ENCODE data around the gene NPL. TPM values are rescaled to one million over a fixed set of nuclear protein-coding genes. Genes with fewer than 3 reads are reported as not detected.

NPL gene
- total RNA-seq, 3 donors from 2014 or later = 5.2 to 11.0 (median 10.4) TPM

GRCh38 chr1:182848736-182849135, 59.2 kb downstream of the NPL start:
- ATAC-seq (no peak), DNase-seq (no peak)
- Mint-ChIP-seq H3K4me1 (ENCODE audit: low read depth) (peaks cover 59% of the 10 kb centered on the region), H3K36me3 (ENCODE audit: insufficient read depth) (peaks cover 60% of the 10 kb centered on the region), H3K9me3 (no peaks in the 10 kb centered on the region), H3K27me3 (ENCODE audit: low read depth) (no peaks in the 10 kb centered on the region), H3K4me3 (no peak overlapping the region)

GRCh38 chr1:182850319-182850718, 60.7 kb downstream of the NPL start:
- ATAC-seq (no peak), DNase-seq (no peak)
- Mint-ChIP-seq H3K27me3 (ENCODE audit: low read depth) (no peaks in the 10 kb centered on the region), H3K4me3 (no peak overlapping the region), H3K36me3 (ENCODE audit: insufficient read depth) (peaks cover 60% of the 10 kb centered on the region), H3K9me3 (no peaks in the 10 kb centered on the region), H3K4me1 (ENCODE audit: low read depth) (peaks cover 44% of the 10 kb centered on the region)

GRCh38 chr1:182851825-182852224, 62.3 kb downstream of the NPL start:
- Mint-ChIP-seq H3K4me1 (ENCODE audit: low read depth) (peaks cover 31% of the 10 kb centered on the region), H3K27me3 (ENCODE audit: low read depth) (no peaks in the 10 kb centered on the region), H3K4me3 (no peak overlapping the region), H3K36me3 (ENCODE audit: insufficient read depth) (peaks cover 54% of the 10 kb centered on the region), H3K9me3 (no peaks in the 10 kb centered on the region)
- DNase-seq = no peak
- peak; percentile 62 to 65 for ATAC-seq

GRCh38 chr1:182855911-182856310, 66.3 kb downstream of the NPL start:
- no peaks in the 10 kb centered on the region for H3K9me3 Mint-ChIP-seq
- H3K36me3 Mint-ChIP-seq (ENCODE audit: insufficient read depth) = peaks cover 56% of the 10 kb centered on the region
- no peak overlapping the region for H3K4me3 Mint-ChIP-seq
- ATAC-seq (no peak), DNase-seq (no peak)
- no peaks in the 10 kb centered on the region for H3K27me3 Mint-ChIP-seq (ENCODE audit: low read depth)
- H3K4me1 Mint-ChIP-seq (ENCODE audit: low read depth) = peaks cover 5% of the 10 kb centered on the region

- peaks cover 60% of the 10 kb centered on the region for H3K36me3 Mint-ChIP-seq (ENCODE audit: insufficient read depth)
- peaks cover 14% of the 10 kb centered on the region for H3K4me1 Mint-ChIP-seq (ENCODE audit: low read depth)
- no peaks in the 10 kb centered on the region for H3K9me3 Mint-ChIP-seq
- no peaks in the 10 kb centered on the region for H3K27me3 Mint-ChIP-seq (ENCODE audit: low read depth)
- no peak overlapping the region for H3K4me3 Mint-ChIP-seq
- DNase-seq (no peak), ATAC-seq (no peak)
These were observed 67.6 kb downstream of the NPL start for GRCh38 chr1:182857212-182857611.

GRCh38 chr1:182860658-182861057, 71.1 kb downstream of the NPL start:
- no peak for ATAC-seq
- no peaks in the 10 kb centered on the region for H3K27me3 Mint-ChIP-seq (ENCODE audit: low read depth)
- H3K9me3 Mint-ChIP-seq = no peaks in the 10 kb centered on the region
- DNase-seq = no peak
- H3K36me3 Mint-ChIP-seq (ENCODE audit: insufficient read depth) = peaks cover 57% of the 10 kb centered on the region
- H3K4me3 Mint-ChIP-seq = no peak overlapping the region
- H3K4me1 Mint-ChIP-seq (ENCODE audit: low read depth) = peaks cover 23% of the 10 kb centered on the region

DNA sequence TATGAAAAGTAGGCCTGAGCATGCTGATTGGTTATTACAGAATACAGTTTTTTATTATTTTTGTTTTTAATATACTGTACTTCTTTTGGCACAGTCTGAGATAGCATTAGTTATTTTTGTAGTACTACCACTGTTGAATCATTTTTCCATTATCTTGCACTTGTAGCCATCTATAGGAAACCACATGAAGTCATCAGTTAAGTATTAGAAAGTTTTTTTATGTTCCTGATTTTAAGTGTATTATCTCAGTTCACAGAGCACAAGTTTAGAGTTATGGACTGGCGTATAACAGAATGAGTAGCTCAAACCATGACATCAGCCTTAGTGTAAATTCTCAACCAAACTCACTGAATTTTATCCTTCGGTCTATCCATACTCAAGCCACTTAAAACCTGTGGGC, 72.4 kb downstream of the NPL start:
- Mint-ChIP-seq H3K27me3 (ENCODE audit: low read depth) (no peaks in the 10 kb centered on the region), H3K4me3 (no peak overlapping the region), H3K4me1 (ENCODE audit: low read depth) (peaks cover 32% of the 10 kb centered on the region), H3K36me3 (ENCODE audit: insufficient read depth) (peaks cover 70% of the 10 kb centered on the region), H3K9me3 (no peaks in the 10 kb centered on the region)
- peak; percentile 62 to 75 for ATAC-seq
- DNase-seq = no peak

- DNase-seq (no peak), ATAC-seq (no peak)
- Mint-ChIP-seq H3K4me3 (no peak overlapping the region), H3K4me1 (ENCODE audit: low read depth) (peaks cover 32% of the 10 kb centered on the region), H3K27me3 (ENCODE audit: low read depth) (no peaks in the 10 kb centered on the region), H3K9me3 (no peaks in the 10 kb centered on the region), H3K36me3 (ENCODE audit: insufficient read depth) (peaks cover 69% of the 10 kb centered on the region)
These were observed 73.3 kb downstream of the NPL start for GRCh38 chr1:182862827-182863226.

GRCh38 chr1:182863940-182864339, 74.4 kb downstream of the NPL start:
- peaks cover 61% of the 10 kb centered on the region for H3K36me3 Mint-ChIP-seq (ENCODE audit: insufficient read depth)
- ATAC-seq = no peak
- H3K27me3 Mint-ChIP-seq (ENCODE audit: low read depth) = no peaks in the 10 kb centered on the region
- H3K4me1 Mint-ChIP-seq (ENCODE audit: low read depth) = peaks cover 29% of the 10 kb centered on the region
- H3K9me3 Mint-ChIP-seq = no peaks in the 10 kb centered on the region
- DNase-seq = no peak
- H3K4me3 Mint-ChIP-seq = no peak overlapping the region

DNA sequence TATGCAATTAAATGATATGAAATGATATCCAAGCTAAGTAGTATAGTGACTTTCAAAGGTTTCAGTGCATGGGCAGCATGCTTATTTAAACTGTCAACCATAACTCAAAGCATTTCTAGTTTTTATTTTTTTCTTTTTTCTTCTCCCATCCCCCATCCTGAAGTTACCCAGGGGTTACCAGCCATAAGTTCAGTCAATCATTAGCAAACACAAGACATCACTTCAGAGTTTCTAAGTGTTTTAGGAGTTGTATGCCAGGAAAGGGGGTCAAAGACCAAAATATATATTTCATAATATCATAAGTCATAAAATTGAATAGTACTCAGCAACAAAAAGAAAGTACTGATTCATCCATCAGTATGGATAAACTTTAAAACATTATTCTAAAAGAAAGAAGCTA, 78.3 kb downstream of the NPL start:
- DNase-seq (no peak), ATAC-seq (no peak)
- no peaks in the 10 kb centered on the region for H3K27me3 Mint-ChIP-seq (ENCODE audit: low read depth)
- H3K4me3 Mint-ChIP-seq = no peak overlapping the region
- no peaks in the 10 kb centered on the region for H3K9me3 Mint-ChIP-seq
- H3K36me3 Mint-ChIP-seq (ENCODE audit: insufficient read depth) = peaks cover 56% of the 10 kb centered on the region
- H3K4me1 Mint-ChIP-seq (ENCODE audit: low read depth) = peaks cover 16% of the 10 kb centered on the region

- no peak for DNase-seq
- ATAC-seq = no peak
- Mint-ChIP-seq H3K4me3 (no peak overlapping the region), H3K36me3 (ENCODE audit: insufficient read depth) (peaks cover 67% of the 10 kb centered on the region), H3K27me3 (ENCODE audit: low read depth) (no peaks in the 10 kb centered on the region), H3K9me3 (no peaks in the 10 kb centered on the region), H3K4me1 (ENCODE audit: low read depth) (peaks cover 16% of the 10 kb centered on the region)
These were observed 79.7 kb downstream of the NPL start for GRCh38 chr1:182869241-182869666.

DNA sequence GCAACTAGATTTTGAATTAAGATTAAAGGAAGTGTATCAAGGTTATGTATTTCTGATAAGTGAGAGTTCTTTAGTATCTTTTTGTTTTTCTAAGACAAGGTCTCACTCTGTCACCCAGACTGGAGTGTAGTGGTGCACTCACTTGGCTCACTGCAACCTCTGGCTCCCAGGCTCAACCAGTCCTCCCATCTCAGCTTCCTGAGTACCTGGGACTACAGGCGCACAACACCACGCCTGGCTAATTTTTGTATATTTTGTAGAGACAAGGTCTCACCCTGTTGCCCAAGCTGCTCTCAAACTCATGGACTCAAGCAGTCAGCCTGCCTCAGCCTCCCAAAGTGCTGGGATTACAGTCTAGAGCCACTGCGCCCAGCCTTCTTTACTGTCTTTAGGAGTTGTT, 83.3 kb downstream of the NPL start:
- Mint-ChIP-seq H3K36me3 (ENCODE audit: insufficient read depth) (peaks cover 62% of the 10 kb centered on the region), H3K4me1 (ENCODE audit: low read depth) (peaks cover 7% of the 10 kb centered on the region), H3K9me3 (no peaks in the 10 kb centered on the region), H3K27me3 (ENCODE audit: low read depth) (no peaks in the 10 kb centered on the region), H3K4me3 (no peak overlapping the region)
- DNase-seq (no peak), ATAC-seq (no peak)

GRCh38 chr1:182875889-182876288, 86.3 kb downstream of the NPL start:
- Mint-ChIP-seq H3K36me3 (ENCODE audit: insufficient read depth) (peaks cover 72% of the 10 kb centered on the region), H3K4me1 (ENCODE audit: low read depth) (peaks cover 8% of the 10 kb centered on the region), H3K27me3 (ENCODE audit: low read depth) (no peaks in the 10 kb centered on the region), H3K4me3 (no peak overlapping the region), H3K9me3 (no peaks in the 10 kb centered on the region)
- ATAC-seq (no peak), DNase-seq (no peak)

GRCh38 chr1:182877331-182877730, 87.8 kb downstream of the NPL start:
- H3K4me1 Mint-ChIP-seq (ENCODE audit: low read depth) = peaks cover 7% of the 10 kb centered on the region
- H3K36me3 Mint-ChIP-seq (ENCODE audit: insufficient read depth) = peaks cover 75% of the 10 kb centered on the region
- no peaks in the 10 kb centered on the region for H3K9me3 Mint-ChIP-seq
- no peak for DNase-seq
- ATAC-seq = no peak
- no peaks in the 10 kb centered on the region for H3K27me3 Mint-ChIP-seq (ENCODE audit: low read depth)
- no peak overlapping the region for H3K4me3 Mint-ChIP-seq

DNA sequence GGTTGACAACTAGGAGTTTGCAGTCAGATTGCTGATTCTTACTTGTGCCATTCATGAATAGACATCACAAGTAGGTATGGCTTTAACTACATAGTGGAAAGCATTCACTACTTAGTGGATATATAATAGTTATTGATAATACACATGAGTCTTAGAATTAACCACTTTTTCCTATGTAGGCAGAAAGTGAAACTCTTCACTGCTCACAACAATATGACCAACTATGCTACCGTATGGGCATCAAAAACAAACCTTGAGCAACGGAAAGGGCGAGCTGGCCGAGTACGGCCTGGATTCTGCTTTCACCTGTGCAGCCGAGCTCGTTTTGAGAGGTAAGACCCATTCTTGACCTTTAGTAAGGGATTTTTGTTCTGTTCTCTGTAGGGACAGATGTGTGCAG, 88.3 kb downstream of the NPL start:
- no peak overlapping the region for H3K4me3 Mint-ChIP-seq
- H3K9me3 Mint-ChIP-seq = no peaks in the 10 kb centered on the region
- ATAC-seq = peak; percentile 46 to 62
- H3K4me1 Mint-ChIP-seq (ENCODE audit: low read depth) = peaks cover 6% of the 10 kb centered on the region
- peaks cover 76% of the 10 kb centered on the region for H3K36me3 Mint-ChIP-seq (ENCODE audit: insufficient read depth)
- DNase-seq = no peak
- H3K27me3 Mint-ChIP-seq (ENCODE audit: low read depth) = no peaks in the 10 kb centered on the region

Measured in activated T-cell treated with anti-CD3 and anti-CD28 coated beads, Interleukin-2, amount 50 U/mL, for 4 hours (primary cell).